ENCODE results near the gene TAGLN2. TPM values are rescaled to one million over a fixed set of nuclear protein-coding genes. Genes with fewer than 3 reads are reported as not detected.

TAGLN2 gene
- total and polyA plus RNA-seq, 2 experiments from 2014 or later, result 3.8 to 18.5 TPM

- Histone ChIP-seq H3K4me1 (ENCODE audit: low read depth) (peaks cover 9% of the 10 kb centered on the region), H3K27me3 (no peaks in the 10 kb centered on the region), H3K4me3 (no peak overlapping the region), H3K9me3 (ENCODE audit: low read depth) (no peaks in the 10 kb centered on the region), H3K36me3 (no peaks in the 10 kb centered on the region), H3K27ac (no peak overlapping the region)
- DNase-seq (ENCODE audit: low read depth in 1 of 2, low spot score in 1 of 2), result no peak
- TF ChIP-seq CTCF (IDR thresholded peaks at IDR 0.05; ENCODE audit: low read depth, low read length), result no peak
These were observed 28.8 kb downstream of the TAGLN2 start for GRCh38 chr1:159896546-159896930.

- H3K27me3 ChIP-seq, result no peaks in the 10 kb centered on the region
- no peak overlapping the region for H3K27ac ChIP-seq
- H3K4me1 ChIP-seq (ENCODE audit: low read depth), result peaks cover 9% of the 10 kb centered on the region
- H3K36me3 ChIP-seq, result no peaks in the 10 kb centered on the region
- no peaks in the 10 kb centered on the region for H3K9me3 ChIP-seq (ENCODE audit: low read depth)
- TF ChIP-seq CTCF (IDR thresholded peaks at IDR 0.05; ENCODE audit: low read depth, low read length), result no peak
- no peak for DNase-seq (ENCODE audit: low read depth in 1 of 2, low spot score in 1 of 2)
- no peak overlapping the region for H3K4me3 ChIP-seq
These were observed 29.3 kb downstream of the TAGLN2 start for GRCh38 chr1:159895836-159896545.

- Histone ChIP-seq H3K9me3 (ENCODE audit: low read depth) (no peaks in the 10 kb centered on the region), H3K36me3 (no peaks in the 10 kb centered on the region)
- no peak for TF ChIP-seq CTCF (IDR thresholded peaks at IDR 0.05; ENCODE audit: low read depth, low read length)
These were observed 30.0 kb downstream of the TAGLN2 start for GRCh38 chr1:159895286-159895685.

GRCh38 chr1:159892944-159893343 lies 32.4 kb downstream of the TAGLN2 start:
- Histone ChIP-seq H3K4me3 (no peak overlapping the region), H3K36me3 (no peaks in the 10 kb centered on the region), H3K27me3 (no peaks in the 10 kb centered on the region), H3K9me3 (ENCODE audit: low read depth) (no peaks in the 10 kb centered on the region), H3K4me1 (ENCODE audit: low read depth) (no peaks in the 10 kb centered on the region), H3K27ac (no peak overlapping the region)
- DNase-seq (ENCODE audit: low read depth in 1 of 2, low spot score in 1 of 2), result no peak
- no peak for TF ChIP-seq CTCF (IDR thresholded peaks at IDR 0.05; ENCODE audit: low read depth, low read length)

More at GRCh38 chr1:159895286-159895685, 30.0 kb downstream of the TAGLN2 start:
- no peaks in the 10 kb centered on the region for H3K27me3 ChIP-seq
- no peak overlapping the region for H3K4me3 ChIP-seq
- H3K4me1 ChIP-seq (ENCODE audit: low read depth), result peaks cover 2% of the 10 kb centered on the region
- H3K27ac ChIP-seq, result no peak overlapping the region
- no peak for DNase-seq (ENCODE audit: low read depth in 1 of 2, low spot score in 1 of 2)

- Histone ChIP-seq H3K4me1 (ENCODE audit: low read depth) (no peaks in the 10 kb centered on the region), H3K27me3 (no peaks in the 10 kb centered on the region), H3K36me3 (no peaks in the 10 kb centered on the region), H3K27ac (no peak overlapping the region), H3K4me3 (no peak overlapping the region), H3K9me3 (ENCODE audit: low read depth) (no peaks in the 10 kb centered on the region)
- TF ChIP-seq CTCF (IDR thresholded peaks at IDR 0.05; ENCODE audit: low read depth, low read length), result peak; percentile 98
- peak; percentile 78 to 92 for DNase-seq (ENCODE audit: low read depth in 1 of 2, low spot score in 1 of 2)
These were observed 33.8 kb downstream of the TAGLN2 start for GRCh38 chr1:159891275-159892157.

Data from cardiac muscle cell (in vitro differentiated cells and primary cell).